ENCODE measurements around the gene CRYGC. TPM values are rescaled to one million over a fixed set of nuclear protein-coding genes. Genes with fewer than 3 reads are reported as not detected.
"Not testable (repeated sequence)": the region's sequence is repeated elsewhere in the genome, so short reads cannot be mapped to it uniquely, and the experiment has no call there.

CRYGC gene
- total RNA-seq, 1 experiment from 2014 or later: not detected

DNA sequence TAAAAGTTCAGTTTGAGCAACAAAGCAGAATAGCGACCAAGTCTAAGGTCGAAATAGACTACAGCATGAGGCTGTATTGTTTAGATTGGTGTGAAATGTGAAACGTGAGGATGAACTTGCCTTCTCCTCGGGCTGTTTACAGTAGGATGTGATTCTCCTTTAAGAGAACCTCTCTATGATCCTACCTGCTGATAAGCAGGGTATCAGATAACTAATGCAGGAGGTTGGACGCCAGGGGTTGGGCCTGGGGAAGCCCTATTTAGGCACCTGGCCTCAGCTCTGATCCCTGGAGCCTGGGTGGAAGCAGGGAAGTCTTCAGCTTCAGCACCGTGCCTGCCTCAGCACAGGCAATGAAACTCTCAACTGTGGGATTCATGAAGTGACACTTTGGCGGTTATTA, 16.7 kb downstream of the CRYGC start:
- in situ Hi-C loops (cut with HindIII; ENCODE audit: low pct_unique_long_range_greater_than_20kb, low sequenced_read_pairs): no loop called here
- ATAC-seq: no peak
- ChIA-PET CTCF (no interaction called here), POLR2A (interaction anchor here (0.5 kb wide), 1 partner anchor 167 kb away, joined by 3 read pairs; no protein-coding TSS in a partner anchor)
- Histone ChIP-seq H3K36me3 (ENCODE audit: control insufficient read depth, insufficient read depth, low read length) (no peaks in the 10 kb centered on the region), H3K27me3 (ENCODE audit: control insufficient read depth, insufficient read depth, low read length) (no peaks in the 10 kb centered on the region), H3K4me3 (ENCODE audit: low read depth in 2 of 2, low read length in 2 of 2) (no peak overlapping the region), H3K27ac (ENCODE audit: low read length) (no peak overlapping the region), H3K9me3 (ENCODE audit: control insufficient read depth, insufficient read depth, low read depth, low read length) (no peaks in the 10 kb centered on the region), H3K4me1 (ENCODE audit: control insufficient read depth, insufficient read depth, low read length) (no peaks in the 10 kb centered on the region)
- TF ChIP-seq SIN3A (IDR thresholded peaks at IDR 0.05; ENCODE audit: borderline replicate concordance, insufficient read depth, low read depth, low read length): no peak
- no peak for TF ChIP-seq POLR2AphosphoS5 (IDR thresholded peaks at IDR 0.05; ENCODE audit: low read depth, low read length)
- TF ChIP-seq, protein P1, sequence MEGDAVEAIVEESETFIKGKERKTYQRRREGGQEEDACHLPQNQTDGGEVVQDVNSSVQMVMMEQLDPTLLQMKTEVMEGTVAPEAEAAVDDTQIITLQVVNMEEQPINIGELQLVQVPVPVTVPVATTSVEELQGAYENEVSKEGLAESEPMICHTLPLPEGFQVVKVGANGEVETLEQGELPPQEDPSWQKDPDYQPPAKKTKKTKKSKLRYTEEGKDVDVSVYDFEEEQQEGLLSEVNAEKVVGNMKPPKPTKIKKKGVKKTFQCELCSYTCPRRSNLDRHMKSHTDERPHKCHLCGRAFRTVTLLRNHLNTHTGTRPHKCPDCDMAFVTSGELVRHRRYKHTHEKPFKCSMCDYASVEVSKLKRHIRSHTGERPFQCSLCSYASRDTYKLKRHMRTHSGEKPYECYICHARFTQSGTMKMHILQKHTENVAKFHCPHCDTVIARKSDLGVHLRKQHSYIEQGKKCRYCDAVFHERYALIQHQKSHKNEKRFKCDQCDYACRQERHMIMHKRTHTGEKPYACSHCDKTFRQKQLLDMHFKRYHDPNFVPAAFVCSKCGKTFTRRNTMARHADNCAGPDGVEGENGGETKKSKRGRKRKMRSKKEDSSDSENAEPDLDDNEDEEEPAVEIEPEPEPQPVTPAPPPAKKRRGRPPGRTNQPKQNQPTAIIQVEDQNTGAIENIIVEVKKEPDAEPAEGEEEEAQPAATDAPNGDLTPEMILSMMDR (IDR thresholded peaks at IDR 0.05): no peak
- TF ChIP-seq TCF7L2 (IDR thresholded peaks at IDR 0.05; ENCODE audit: low read depth, low read length): no peak
- TF ChIP-seq, protein P2, sequence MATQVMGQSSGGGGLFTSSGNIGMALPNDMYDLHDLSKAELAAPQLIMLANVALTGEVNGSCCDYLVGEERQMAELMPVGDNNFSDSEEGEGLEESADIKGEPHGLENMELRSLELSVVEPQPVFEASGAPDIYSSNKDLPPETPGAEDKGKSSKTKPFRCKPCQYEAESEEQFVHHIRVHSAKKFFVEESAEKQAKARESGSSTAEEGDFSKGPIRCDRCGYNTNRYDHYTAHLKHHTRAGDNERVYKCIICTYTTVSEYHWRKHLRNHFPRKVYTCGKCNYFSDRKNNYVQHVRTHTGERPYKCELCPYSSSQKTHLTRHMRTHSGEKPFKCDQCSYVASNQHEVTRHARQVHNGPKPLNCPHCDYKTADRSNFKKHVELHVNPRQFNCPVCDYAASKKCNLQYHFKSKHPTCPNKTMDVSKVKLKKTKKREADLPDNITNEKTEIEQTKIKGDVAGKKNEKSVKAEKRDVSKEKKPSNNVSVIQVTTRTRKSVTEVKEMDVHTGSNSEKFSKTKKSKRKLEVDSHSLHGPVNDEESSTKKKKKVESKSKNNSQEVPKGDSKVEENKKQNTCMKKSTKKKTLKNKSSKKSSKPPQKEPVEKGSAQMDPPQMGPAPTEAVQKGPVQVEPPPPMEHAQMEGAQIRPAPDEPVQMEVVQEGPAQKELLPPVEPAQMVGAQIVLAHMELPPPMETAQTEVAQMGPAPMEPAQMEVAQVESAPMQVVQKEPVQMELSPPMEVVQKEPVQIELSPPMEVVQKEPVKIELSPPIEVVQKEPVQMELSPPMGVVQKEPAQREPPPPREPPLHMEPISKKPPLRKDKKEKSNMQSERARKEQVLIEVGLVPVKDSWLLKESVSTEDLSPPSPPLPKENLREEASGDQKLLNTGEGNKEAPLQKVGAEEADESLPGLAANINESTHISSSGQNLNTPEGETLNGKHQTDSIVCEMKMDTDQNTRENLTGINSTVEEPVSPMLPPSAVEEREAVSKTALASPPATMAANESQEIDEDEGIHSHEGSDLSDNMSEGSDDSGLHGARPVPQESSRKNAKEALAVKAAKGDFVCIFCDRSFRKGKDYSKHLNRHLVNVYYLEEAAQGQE (IDR thresholded peaks at IDR 0.05; ENCODE audit: insufficient read depth in 1 of 2, low read depth in 2 of 2, low read length in 1 of 2): no peak
- intact Hi-C loops (cut with micrococcal nuclease; ENCODE audit: unreplicated experiment): no loop called here
- no TSS peak for BruUV-seq (replicated peaks)
- DNase-seq (ENCODE audit: low read depth, low spot score): no peak

DNA sequence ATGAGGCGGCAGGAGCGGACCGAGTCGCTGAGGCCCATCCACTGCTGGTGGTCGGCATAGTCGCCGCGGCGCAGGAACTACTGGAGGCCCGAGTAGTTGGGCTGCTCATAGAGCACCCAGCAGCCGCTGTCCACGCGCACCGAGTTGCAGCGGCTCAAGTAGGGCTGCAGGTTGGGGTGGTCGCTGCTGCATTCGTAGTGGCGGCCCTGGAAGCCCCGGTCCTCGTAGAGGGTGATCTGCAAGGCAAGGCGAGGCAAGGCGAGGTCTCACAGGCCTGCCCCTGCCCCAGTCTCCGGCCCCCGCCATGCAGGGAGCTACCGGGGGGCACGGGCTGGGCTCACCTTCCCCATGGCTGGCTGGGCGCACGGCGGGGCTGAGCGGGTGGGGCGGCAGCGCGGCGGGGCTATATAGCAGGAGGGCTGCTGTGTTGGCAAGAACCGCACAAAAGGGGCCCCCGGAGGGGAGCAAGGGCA, 17.3 kb downstream of the CRYGC start:
- H3K27ac ChIP-seq (ENCODE audit: low read length); intact Hi-C loops (cut with micrococcal nuclease; ENCODE audit: unreplicated experiment); CTCF ChIA-PET; H3K27me3 ChIP-seq (ENCODE audit: control insufficient read depth, insufficient read depth, low read length); in situ Hi-C loops (cut with HindIII; ENCODE audit: low pct_unique_long_range_greater_than_20kb, low sequenced_read_pairs); BruUV-seq (replicated peaks); ATAC-seq; H3K9me3 ChIP-seq (ENCODE audit: control insufficient read depth, insufficient read depth, low read depth, low read length); H3K4me3 ChIP-seq (ENCODE audit: low read depth in 2 of 2, low read length in 2 of 2); H3K36me3 ChIP-seq (ENCODE audit: control insufficient read depth, insufficient read depth, low read length); H3K4me1 ChIP-seq (ENCODE audit: control insufficient read depth, insufficient read depth, low read length); DNase-seq (ENCODE audit: low read depth, low spot score): not testable (repeated sequence)
- POLR2A ChIA-PET: interaction anchor here (0.5 kb wide), 1 partner anchor 168 kb away, joined by 3 read pairs; no protein-coding TSS in a partner anchor

DNA sequence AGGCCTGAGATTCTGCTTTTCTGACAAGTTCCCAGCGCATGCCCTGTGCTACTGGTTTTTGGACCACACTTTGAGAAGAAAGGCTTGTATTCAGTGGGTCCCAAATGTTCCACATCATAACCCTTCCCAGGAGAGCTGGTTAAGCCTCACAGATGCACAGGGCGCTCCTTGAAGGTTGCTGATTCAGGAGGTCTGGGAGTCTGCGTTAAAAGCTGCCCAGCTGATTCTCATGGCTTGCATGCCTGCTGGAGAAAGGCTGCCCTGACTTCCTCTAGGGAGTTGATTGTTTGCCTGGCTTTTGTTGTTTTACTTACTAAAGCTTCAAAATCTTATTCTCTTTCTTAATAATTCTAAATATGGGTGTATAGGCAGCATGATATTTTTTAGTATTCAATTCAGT, 26.0 kb downstream of the CRYGC start:
- in situ Hi-C loops (cut with HindIII; ENCODE audit: low pct_unique_long_range_greater_than_20kb, low sequenced_read_pairs): no loop called here
- ATAC-seq (no peak), DNase-seq (ENCODE audit: low read depth, low spot score) (no peak)
- no peaks in the 10 kb centered on the region for H3K4me1 ChIP-seq (ENCODE audit: control insufficient read depth, insufficient read depth, low read length)
- no peak overlapping the region for H3K4me3 ChIP-seq (ENCODE audit: low read depth in 2 of 2, low read length in 2 of 2)
- ChIA-PET POLR2A (no interaction called here), CTCF (interaction anchor here (0.6 kb wide), 1 partner anchor 171 kb away, joined by 4 read pairs; no protein-coding TSS in a partner anchor)
- no peak overlapping the region for H3K27ac ChIP-seq (ENCODE audit: low read length)
- no peaks in the 10 kb centered on the region for H3K27me3 ChIP-seq (ENCODE audit: control insufficient read depth, insufficient read depth, low read length)
- TF ChIP-seq, protein P1 (IDR thresholded peaks at IDR 0.05): no peak
- TF ChIP-seq POLR2AphosphoS5 (IDR thresholded peaks at IDR 0.05; ENCODE audit: low read depth, low read length) (no peak), SIN3A (IDR thresholded peaks at IDR 0.05; ENCODE audit: borderline replicate concordance, insufficient read depth, low read depth, low read length) (no peak), TCF7L2 (IDR thresholded peaks at IDR 0.05; ENCODE audit: low read depth, low read length) (no peak)
- TF ChIP-seq, protein P2 (IDR thresholded peaks at IDR 0.05; ENCODE audit: insufficient read depth in 1 of 2, low read depth in 2 of 2, low read length in 1 of 2): no peak
- intact Hi-C loops (cut with micrococcal nuclease; ENCODE audit: unreplicated experiment): loop anchor here (2.0 kb wide), 1 partner anchor 151 kb away; the partner anchor contains the start of gene IDH1
- no TSS peak for BruUV-seq (replicated peaks)
- no peaks in the 10 kb centered on the region for H3K36me3 ChIP-seq (ENCODE audit: control insufficient read depth, insufficient read depth, low read length)
- H3K9me3 ChIP-seq (ENCODE audit: control insufficient read depth, insufficient read depth, low read depth, low read length): no peaks in the 10 kb centered on the region

All from Panc1 (cell line).